Ascending aorta (tissue), 2 donors: Measurements from ENCODE around the gene EMILIN2. TPM values are rescaled to one million over a fixed set of nuclear protein-coding genes. Genes with fewer than 3 reads are reported as not detected.
"Not testable (repeated sequence)": the region's sequence is repeated elsewhere in the genome, so short reads cannot be mapped to it uniquely, and the experiment has no call there.

Source experiments
- DNase-seq, 2 donors: peaks; one replicate each; pipeline ENCODE4 v3.0.0-alpha.2; 2019; ENCODE audit warnings: low spot score in 2 of 2
- H3K27ac ChIP-seq, 2 donors: fragments of 200-600 bp; sonication (generic); one replicate each; pipeline ENCODE4 v1.5.1; 2016 to 2017; ENCODE audit warnings: mild to moderate bottlenecking in 1 of 2
- H3K27me3 ChIP-seq: fragments of 200-600 bp; sonication (generic); one replicate; pipeline ENCODE4 v1.5.1; 2017
- H3K36me3 ChIP-seq, 2 donors: fragments of 200-600 bp; sonication (generic); one replicate each; pipeline ENCODE4 v1.5.1; 2016
- H3K4me1 ChIP-seq, 2 donors: fragments of 200-600 bp; sonication (generic); one replicate each; pipeline ENCODE4 v1.5.1; 2016 to 2017; ENCODE audit warnings: mild to moderate bottlenecking in 1 of 2
- H3K4me3 ChIP-seq, 2 donors: fragments of 200-600 bp; sonication (generic); one replicate each; pipeline ENCODE4 v1.5.1; 2016 to 2017; ENCODE audit warnings: mild to moderate bottlenecking in 1 of 2
- H3K9me3 ChIP-seq, 2 donors: fragments of 200-600 bp; sonication (generic); one replicate each; pipeline ENCODE4 v1.5.1; 2016
- intact Hi-C: fragments of 100-400 bp; cut with DNase I; formaldehyde crosslinking; loops from one replicate; pipeline ENCODE4 v1.15.1; 2023
- total RNA-seq: library from RNA; depleted of rRNA; stranded (reverse); fragments of >200 nt; gene quantifications from one replicate; pipeline ENCODE4 v1.1.0, GENCODE V29; 2016
- TF ChIP-seq, protein P1 (sequence below), 3 experiments: fragments of 200-600 bp in 2 of 3; fragments of 450-650 bp in 1 of 3; sonication (generic) in 2 of 3; IDR thresholded peaks; one replicate each; pipeline ENCODE4 v1.5.1; 2016 to 2019; ENCODE audit warnings: antibody characterized with exemption in 3 of 3, mild to moderate bottlenecking in 1 of 3, moderate library complexity in 1 of 3

EMILIN2 gene
- total RNA-seq, 1 donor from 2014 or later = 22.4 TPM

DNA sequence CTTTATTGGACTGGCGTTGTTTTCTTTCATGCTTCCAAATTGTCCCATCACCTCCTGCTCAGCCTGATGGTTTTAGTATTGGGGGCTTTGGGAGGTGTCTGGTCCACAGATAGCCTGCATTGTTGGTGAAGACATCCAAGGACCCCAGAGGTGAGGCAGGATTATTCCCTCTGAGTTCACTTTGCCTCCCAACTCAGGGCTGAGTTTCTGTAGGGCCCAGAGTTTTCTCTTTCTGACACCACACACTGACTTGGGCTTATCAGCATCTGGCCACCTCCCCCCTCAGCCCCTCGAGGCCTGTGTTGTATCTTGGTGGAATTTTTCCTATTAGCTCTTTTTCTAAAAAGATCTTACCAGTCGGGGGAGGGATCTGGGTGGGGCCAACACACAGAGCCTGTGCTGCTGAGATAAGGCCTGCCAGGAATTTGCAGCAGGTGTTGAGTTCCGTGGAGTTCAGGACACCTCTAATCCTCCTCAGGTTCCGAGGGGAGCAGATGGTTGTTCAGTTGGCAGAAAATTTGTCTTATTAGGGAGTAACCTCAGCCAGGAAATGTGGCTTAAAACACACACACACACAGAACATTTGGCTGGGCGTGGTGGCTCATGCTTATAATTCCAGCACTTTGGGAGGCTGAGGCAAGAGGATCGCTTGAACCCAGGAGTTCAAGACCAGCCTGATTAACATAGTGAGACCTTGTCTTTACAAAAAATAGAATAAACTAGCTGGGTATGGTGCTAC is 7.3 kb downstream of the EMILIN2 start:
- H3K27ac ChIP-seq = peak overlapping the region; percentile 55 to 71

DNA sequence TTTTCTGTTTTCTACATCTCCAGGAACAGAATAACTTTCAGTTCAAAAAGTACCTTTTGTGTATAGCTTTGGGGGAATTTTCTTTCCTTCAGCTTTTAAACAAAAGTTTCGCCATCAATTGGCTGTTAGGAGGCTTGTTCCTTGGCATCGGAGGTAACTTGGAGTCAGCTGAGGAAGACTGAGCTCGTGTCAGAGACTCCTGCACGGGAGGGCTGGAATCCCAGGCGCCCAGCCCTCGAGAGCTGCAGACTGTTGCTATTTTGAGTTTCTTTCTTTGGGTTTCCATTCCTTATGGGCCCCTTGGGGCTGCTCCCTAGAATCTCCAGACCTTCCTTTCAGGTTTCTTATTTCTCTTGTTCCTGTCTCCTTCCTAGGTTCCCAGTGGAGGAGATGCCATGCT is 8.1 kb downstream of the EMILIN2 start:
- H3K27me3 ChIP-seq = no peaks in the 10 kb centered on the region
- H3K27ac ChIP-seq = peak overlapping the region; percentile 55 to 71
- H3K4me1 ChIP-seq = peaks cover 0 to 25% of the 10 kb centered on the region in 2 donors
- peak overlapping the region in 1 of 2 donors; percentile 31 for H3K4me3 ChIP-seq
- peaks cover 0 to 4% of the 10 kb centered on the region in 2 donors for H3K9me3 ChIP-seq
- TF ChIP-seq, protein P1, sequence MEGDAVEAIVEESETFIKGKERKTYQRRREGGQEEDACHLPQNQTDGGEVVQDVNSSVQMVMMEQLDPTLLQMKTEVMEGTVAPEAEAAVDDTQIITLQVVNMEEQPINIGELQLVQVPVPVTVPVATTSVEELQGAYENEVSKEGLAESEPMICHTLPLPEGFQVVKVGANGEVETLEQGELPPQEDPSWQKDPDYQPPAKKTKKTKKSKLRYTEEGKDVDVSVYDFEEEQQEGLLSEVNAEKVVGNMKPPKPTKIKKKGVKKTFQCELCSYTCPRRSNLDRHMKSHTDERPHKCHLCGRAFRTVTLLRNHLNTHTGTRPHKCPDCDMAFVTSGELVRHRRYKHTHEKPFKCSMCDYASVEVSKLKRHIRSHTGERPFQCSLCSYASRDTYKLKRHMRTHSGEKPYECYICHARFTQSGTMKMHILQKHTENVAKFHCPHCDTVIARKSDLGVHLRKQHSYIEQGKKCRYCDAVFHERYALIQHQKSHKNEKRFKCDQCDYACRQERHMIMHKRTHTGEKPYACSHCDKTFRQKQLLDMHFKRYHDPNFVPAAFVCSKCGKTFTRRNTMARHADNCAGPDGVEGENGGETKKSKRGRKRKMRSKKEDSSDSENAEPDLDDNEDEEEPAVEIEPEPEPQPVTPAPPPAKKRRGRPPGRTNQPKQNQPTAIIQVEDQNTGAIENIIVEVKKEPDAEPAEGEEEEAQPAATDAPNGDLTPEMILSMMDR (IDR thresholded peaks at IDR 0.05) = no peak
- intact Hi-C loops = loop anchor here (5.0 to 10.0 kb wide), 3 partner anchors 198 to 600 kb away; partner anchors contain the start of genes MYL12A, SMCHD1 and TGIF1
- DNase-seq = no peak
- H3K36me3 ChIP-seq = no peaks in the 10 kb centered on the region

More for the DNA sequence above, 7.3 kb downstream of the EMILIN2 start:
- H3K9me3 ChIP-seq = no peaks in the 10 kb centered on the region
- no peaks in the 10 kb centered on the region for H3K36me3 ChIP-seq
- H3K27me3 ChIP-seq = no peaks in the 10 kb centered on the region
- intact Hi-C loops = loop anchor here (10.0 kb wide), 1 partner anchor 601 kb away; the partner anchor contains the start of gene TGIF1
- no peak for DNase-seq
- TF ChIP-seq, protein P1 (IDR thresholded peaks at IDR 0.05) = no peak
- peaks cover 0 to 25% of the 10 kb centered on the region in 2 donors for H3K4me1 ChIP-seq
- H3K4me3 ChIP-seq = peak overlapping the region in 1 of 2 donors; percentile 31

DNA sequence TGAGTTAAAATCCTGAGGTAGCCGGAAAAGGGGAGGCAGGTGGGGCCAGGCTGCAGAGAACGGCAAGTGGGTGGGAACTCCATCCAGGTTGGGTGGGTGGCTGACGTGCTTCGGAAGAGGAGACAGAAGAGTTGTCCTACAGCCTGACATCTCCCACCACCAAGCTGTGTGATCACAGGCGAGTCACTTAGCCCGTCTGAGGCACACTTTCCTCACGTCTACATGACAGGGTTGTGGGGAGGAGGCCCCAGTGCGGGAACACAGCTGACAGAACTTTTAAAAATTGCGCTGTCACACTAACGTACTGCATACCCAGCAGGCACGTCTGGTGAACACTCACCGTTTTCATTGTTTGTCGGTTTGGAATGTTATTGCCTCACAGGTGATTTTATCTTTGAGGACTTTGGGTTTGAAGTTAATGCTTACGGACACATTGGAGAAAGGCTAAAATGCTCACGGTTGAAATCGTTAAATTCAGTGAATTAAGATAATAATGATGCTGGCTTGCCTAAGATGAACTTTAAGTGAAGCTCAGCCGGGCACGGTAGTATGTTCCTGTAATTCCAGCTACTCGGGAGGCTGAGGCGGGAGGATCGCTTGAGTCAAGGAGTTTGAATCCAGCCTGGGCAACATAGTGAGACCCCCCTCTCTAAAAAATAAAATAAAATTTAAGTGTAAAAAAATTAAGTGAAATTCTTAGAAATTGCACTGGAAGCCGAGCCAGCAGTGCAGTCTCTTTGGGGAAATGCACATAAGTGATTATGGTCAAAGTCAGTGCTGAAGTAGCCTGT is 8.9 kb downstream of the EMILIN2 start:
- Histone ChIP-seq H3K27me3 (no peaks in the 10 kb centered on the region), H3K36me3 (no peaks in the 10 kb centered on the region), H3K4me1 (peaks cover 0 to 25% of the 10 kb centered on the region in 2 donors), H3K9me3 (peaks cover 0 to 7% of the 10 kb centered on the region in 2 donors), H3K27ac (peak overlapping the region; percentile 55 to 78), H3K4me3 (no peak overlapping the region)
- intact Hi-C loops = loop anchor here (2.0 to 10.0 kb wide), 4 partner anchors 19 to 599 kb away; partner anchors contain the start of genes MYL12A, SMCHD1 and TGIF1
- TF ChIP-seq, protein P1 (IDR thresholded peaks at IDR 0.05) = no peak
- DNase-seq = no peak

DNA sequence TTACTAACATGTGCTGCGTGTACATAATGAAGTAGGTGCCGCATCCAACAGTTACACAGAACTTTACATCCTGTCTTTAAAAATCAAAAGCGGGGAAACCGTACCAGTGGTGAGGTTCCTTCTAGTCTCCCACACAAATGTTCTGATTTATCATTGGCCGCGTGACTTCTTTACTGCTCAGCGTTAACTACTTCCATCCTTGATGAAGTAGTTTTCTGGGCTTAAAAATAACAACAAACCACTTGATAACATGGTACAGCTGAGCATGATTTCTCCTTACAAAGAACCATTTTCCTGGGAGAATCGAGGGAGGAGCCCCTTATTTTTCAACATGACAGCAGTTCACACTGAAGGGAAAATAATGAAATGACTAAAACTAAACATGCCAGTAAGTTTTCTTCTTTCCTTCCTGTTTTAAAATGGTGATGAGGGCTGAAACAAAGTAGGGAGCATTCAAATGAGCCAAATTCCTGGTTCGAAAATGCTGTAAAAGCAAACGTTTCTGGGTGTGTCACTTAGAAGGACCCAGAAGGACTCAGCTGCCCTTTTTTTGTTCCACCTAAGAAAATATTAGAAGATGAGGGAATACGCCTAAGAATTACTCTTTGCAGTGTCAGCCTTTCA is 9.9 kb downstream of the EMILIN2 start:
- peaks cover 0 to 25% of the 10 kb centered on the region in 2 donors for H3K4me1 ChIP-seq
- no peak overlapping the region for H3K4me3 ChIP-seq
- no peaks in the 10 kb centered on the region for H3K27me3 ChIP-seq
- no peak for DNase-seq
- intact Hi-C loops = loop anchor here (2.0 to 10.0 kb wide), 4 partner anchors 18 to 598 kb away; partner anchors contain the start of genes MYL12A, SMCHD1 and TGIF1
- no peaks in the 10 kb centered on the region for H3K36me3 ChIP-seq
- H3K9me3 ChIP-seq = peaks cover 0 to 7% of the 10 kb centered on the region in 2 donors
- H3K27ac ChIP-seq = peak overlapping the region; percentile 55 to 78
- TF ChIP-seq, protein P1 (IDR thresholded peaks at IDR 0.05) = no peak

DNA sequence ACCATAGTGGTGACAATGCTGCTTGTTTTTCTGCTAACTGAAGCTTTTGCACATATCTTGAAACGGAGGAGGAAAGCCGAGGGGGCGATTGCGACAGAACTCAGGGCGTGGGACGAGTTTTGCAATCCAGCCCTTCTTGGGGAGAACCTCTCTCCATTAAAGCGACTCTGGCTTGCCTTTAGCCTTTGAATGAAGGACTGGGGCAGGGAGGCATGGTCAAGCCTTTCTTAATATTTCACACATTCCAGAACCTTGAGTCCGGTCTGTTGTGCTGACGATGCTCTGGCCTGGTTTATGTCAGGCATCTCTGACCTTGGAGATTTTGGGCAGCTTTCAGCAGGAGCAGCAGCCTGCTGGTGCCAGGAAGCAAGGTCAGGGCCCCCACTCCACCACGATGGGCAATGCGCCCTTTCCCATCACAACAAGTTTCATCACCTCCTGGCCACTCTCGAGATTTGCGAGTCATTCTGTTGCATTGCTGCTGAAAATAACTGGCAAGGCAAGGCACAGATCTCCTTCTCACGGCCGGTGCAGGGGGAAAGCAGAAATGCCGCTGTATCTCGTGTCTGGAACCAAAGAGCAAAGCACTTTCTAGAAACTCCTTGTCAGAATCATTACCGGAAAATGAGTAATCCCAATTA is 10.8 kb downstream of the EMILIN2 start:
- intact Hi-C loops = loop anchor here (2.0 to 10.0 kb wide), 4 partner anchors 17 to 597 kb away; partner anchors contain the start of genes MYL12A, SMCHD1 and TGIF1
- Histone ChIP-seq H3K27ac (peak overlapping the region; percentile 55 to 78), H3K4me1 (peaks cover 0 to 25% of the 10 kb centered on the region in 2 donors), H3K4me3 (peak overlapping the region in 1 of 2 donors; percentile 2), H3K27me3 (no peaks in the 10 kb centered on the region), H3K36me3 (no peaks in the 10 kb centered on the region), H3K9me3 (peaks cover 0 to 7% of the 10 kb centered on the region in 2 donors)
- DNase-seq = peak; percentile 36 to 94
- TF ChIP-seq, protein P1 (IDR thresholded peaks at IDR 0.05) = peak in 1 of 3 experiments; percentile 9

DNA sequence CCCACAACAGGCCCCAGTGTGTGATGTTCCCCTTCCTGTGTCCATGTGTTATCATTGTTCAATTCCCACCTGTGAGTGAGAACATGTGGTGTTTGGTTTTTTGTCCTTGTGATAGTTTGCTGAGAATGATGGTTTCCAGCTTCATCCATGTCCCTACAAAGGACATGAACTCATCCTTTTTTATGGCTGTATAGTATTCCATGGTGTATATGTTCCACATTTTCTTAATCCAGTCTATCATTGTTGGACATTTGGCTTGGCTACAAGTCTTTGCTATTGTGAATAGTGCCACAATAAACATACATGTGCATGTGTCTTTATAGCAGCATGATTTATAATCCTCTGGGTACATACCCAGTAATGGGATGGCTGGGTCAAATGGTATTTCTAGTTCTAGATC is 13.6 kb downstream of the EMILIN2 start:
- H3K27me3 ChIP-seq, H3K27ac ChIP-seq, DNase-seq, H3K36me3 ChIP-seq, H3K9me3 ChIP-seq, H3K4me3 ChIP-seq, intact Hi-C loops: not testable (repeated sequence)
- H3K4me1 ChIP-seq = peaks cover 0 to 14% of the 10 kb centered on the region in 2 donors

DNA sequence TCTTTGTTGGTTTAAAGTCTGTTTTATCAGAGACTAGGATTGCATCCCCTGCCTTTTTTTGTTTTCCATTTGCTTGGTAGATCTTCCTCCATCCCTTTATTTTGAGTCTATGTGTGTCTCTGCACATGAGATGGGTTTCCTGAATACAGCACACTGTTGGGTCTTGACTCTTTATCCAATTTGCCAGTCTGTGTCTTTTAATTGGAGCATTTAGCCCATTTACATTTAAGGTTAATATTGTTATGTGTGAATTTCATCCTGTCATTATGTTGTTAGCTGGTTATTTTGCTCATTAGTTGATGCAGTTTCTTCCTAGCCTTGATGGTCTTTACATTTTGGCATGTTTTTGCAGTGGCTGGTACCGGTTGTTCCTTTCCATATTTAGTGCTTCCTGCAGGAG is 17.2 kb downstream of the EMILIN2 start:
- H3K27me3 ChIP-seq, H3K36me3 ChIP-seq, H3K4me3 ChIP-seq, DNase-seq, H3K4me1 ChIP-seq, H3K9me3 ChIP-seq, H3K27ac ChIP-seq, intact Hi-C loops: not testable (repeated sequence)
